ENCODE results near the gene OPCML.

GRCh38 chr11:133346137-133346536, 186.2 kb downstream of the OPCML start:
- TF ChIP-seq EP300 (IDR thresholded peaks at IDR 0.05), result no peak
- TF ChIP-seq CTCF (IDR thresholded peaks at IDR 0.05), result no peak

Data from suprapubic skin (tissue), 3 donors.